Measurements from ENCODE around the gene ZDHHC18. TPM values are rescaled to one million over a fixed set of nuclear protein-coding genes. Genes with fewer than 3 reads are reported as not detected.
A peak's percentile ranks its signal among the peaks of the same experiment; 100 is the strongest.

Gene ZDHHC18
- total RNA-seq, 1 experiment from 2014 or later = 21.3 TPM

GRCh38 chr1:26785611-26786436 is 40.7 kb upstream of the ZDHHC18 start:
- POLR2A ChIA-PET = interaction anchor here (0.6 to 1.9 kb wide), 2 partner anchors 39 to 89 kb away, joined by 3 to 7 read pairs; no protein-coding TSS in a partner anchor
- Histone ChIP-seq H3K4me3 (ENCODE audit: low read depth, low read length) (no peak overlapping the region), H3K27me3 (replicated peaks; ENCODE audit: control insufficient read depth, insufficient read depth, low read length) (no peaks in the 10 kb centered on the region), H3K9me3 (no peaks in the 10 kb centered on the region), H3K4me1 (peaks cover 51% of the 10 kb centered on the region), H3K36me3 (ENCODE audit: control insufficient read depth, insufficient read depth, low read length) (no peaks in the 10 kb centered on the region)
- no TSS peak for BruUV-seq (replicated peaks)
- H3K4me1 Mint-ChIP-seq (ENCODE audit: low read depth, unreplicated experiment) = peaks cover 32% of the 10 kb centered on the region
- peak overlapping the region; percentile 13 for H3K4me3 Mint-ChIP-seq (ENCODE audit: unreplicated experiment)
- CTCF ChIA-PET = interaction anchor here (0.6 to 1.6 kb wide), 4 partner anchors 46 to 108 kb away, joined by 3 to 7 read pairs (median 4); no protein-coding TSS in a partner anchor
- intact Hi-C loops (cut with micrococcal nuclease; ENCODE audit: unreplicated experiment) = no loop called here
- H3K9me3 Mint-ChIP-seq (ENCODE audit: unreplicated experiment) = no peaks in the 10 kb centered on the region
- H3K36me3 Mint-ChIP-seq (ENCODE audit: insufficient read depth, unreplicated experiment) = peaks cover 50% of the 10 kb centered on the region
- no peak for DNase-seq
- H3K27ac Mint-ChIP-seq (ENCODE audit: unreplicated experiment) = peak overlapping the region; percentile 90
- H3K27me3 Mint-ChIP-seq (ENCODE audit: insufficient read depth, unreplicated experiment) = no peaks in the 10 kb centered on the region
- TF ChIP-seq CTCF (IDR thresholded peaks at IDR 0.05; ENCODE audit: insufficient read depth in 1 of 2, low read depth in 1 of 2, low read length in 1 of 2, severe bottlenecking in 1 of 2, unreplicated experiment in 1 of 2) = no peak

- DNase-seq = peak; percentile 59 to 61
- no peak for TF ChIP-seq CTCF (IDR thresholded peaks at IDR 0.05; ENCODE audit: insufficient read depth in 1 of 2, low read depth in 1 of 2, low read length in 1 of 2, severe bottlenecking in 1 of 2, unreplicated experiment in 1 of 2)
- BruUV-seq (replicated peaks) = no TSS peak
- no peaks in the 10 kb centered on the region for H3K27me3 Mint-ChIP-seq (ENCODE audit: insufficient read depth, unreplicated experiment)
- ChIA-PET POLR2A (interaction anchor here (0.6 to 2.7 kb wide), 2 partner anchors 40 to 94 kb away, joined by 3 to 16 read pairs; no protein-coding TSS in a partner anchor), CTCF (interaction anchor here (1.6 kb wide), 1 partner anchor 109 kb away, joined by 6 read pairs; no protein-coding TSS in a partner anchor)
- H3K4me1 ChIP-seq = peaks cover 51% of the 10 kb centered on the region
- H3K4me3 ChIP-seq (ENCODE audit: low read depth, low read length) = peak overlapping the region; percentile 77
- H3K4me1 Mint-ChIP-seq (ENCODE audit: low read depth, unreplicated experiment) = peaks cover 39% of the 10 kb centered on the region
- no peaks in the 10 kb centered on the region for H3K9me3 ChIP-seq
- no peaks in the 10 kb centered on the region for H3K9me3 Mint-ChIP-seq (ENCODE audit: unreplicated experiment)
- peaks cover 41% of the 10 kb centered on the region for H3K36me3 Mint-ChIP-seq (ENCODE audit: insufficient read depth, unreplicated experiment)
- H3K36me3 ChIP-seq (ENCODE audit: control insufficient read depth, insufficient read depth, low read length) = no peaks in the 10 kb centered on the region
- intact Hi-C loops (cut with micrococcal nuclease; ENCODE audit: unreplicated experiment) = no loop called here
- peak overlapping the region; percentile 87 for H3K4me3 Mint-ChIP-seq (ENCODE audit: unreplicated experiment)
- no peaks in the 10 kb centered on the region for H3K27me3 ChIP-seq (replicated peaks; ENCODE audit: control insufficient read depth, insufficient read depth, low read length)
- H3K27ac Mint-ChIP-seq (ENCODE audit: unreplicated experiment) = peak overlapping the region; percentile 90
Measured at GRCh38 chr1:26786437-26787380, 39.8 kb upstream of the ZDHHC18 start.

- BruUV-seq (replicated peaks) = TSS peak; percentile 70
- POLR2A ChIA-PET = interaction anchor here (0.5 to 2.7 kb wide), 4 partner anchors 51 to 103 kb away, joined by 3 to 16 read pairs (median 6); partner anchors contain the start of gene GPN2
- peaks cover 36% of the 10 kb centered on the region for H3K4me1 Mint-ChIP-seq (ENCODE audit: low read depth, unreplicated experiment)
- peak overlapping the region; percentile 87 for H3K4me3 Mint-ChIP-seq (ENCODE audit: unreplicated experiment)
- no peaks in the 10 kb centered on the region for H3K27me3 Mint-ChIP-seq (ENCODE audit: insufficient read depth, unreplicated experiment)
- no peaks in the 10 kb centered on the region for H3K9me3 ChIP-seq
- intact Hi-C loops (cut with micrococcal nuclease; ENCODE audit: unreplicated experiment) = no loop called here
- TF ChIP-seq CTCF (IDR thresholded peaks at IDR 0.05; ENCODE audit: insufficient read depth in 1 of 2, low read depth in 1 of 2, low read length in 1 of 2, severe bottlenecking in 1 of 2, unreplicated experiment in 1 of 2) = no peak
- peak overlapping the region; percentile 90 for H3K27ac Mint-ChIP-seq (ENCODE audit: unreplicated experiment)
- no peaks in the 10 kb centered on the region for H3K36me3 ChIP-seq (ENCODE audit: control insufficient read depth, insufficient read depth, low read length)
- H3K36me3 Mint-ChIP-seq (ENCODE audit: insufficient read depth, unreplicated experiment) = peaks cover 35% of the 10 kb centered on the region
- no peak for DNase-seq
- CTCF ChIA-PET = interaction anchor here (0.7 to 2.3 kb wide), 6 partner anchors 58 to 185 kb away, joined by 3 to 27 read pairs (median 5); no protein-coding TSS in a partner anchor
- H3K4me1 ChIP-seq = peaks cover 48% of the 10 kb centered on the region
- peak overlapping the region; percentile 77 for H3K4me3 ChIP-seq (ENCODE audit: low read depth, low read length)
- no peaks in the 10 kb centered on the region for H3K9me3 Mint-ChIP-seq (ENCODE audit: unreplicated experiment)
- no peaks in the 10 kb centered on the region for H3K27me3 ChIP-seq (replicated peaks; ENCODE audit: control insufficient read depth, insufficient read depth, low read length)
Measured at GRCh38 chr1:26787381-26787705, 39.1 kb upstream of the ZDHHC18 start.
